Stimulated activated naive CD8-positive, alpha-beta T cell treated with anti-CD3 and anti-CD28 coated beads, Interleukin-15, Interleukin-2, amounts not matched to agents 100 ng/mL and 50 ng/mL, for 24 hours (primary cell): ENCODE results near the gene PIP5K1B.

ENCODE experiments used
- H3K27ac Mint-ChIP-seq: one replicate; pipeline ENCODE4 v1.8.0; 2021; ENCODE audit warnings: mild to moderate bottlenecking, mixed read lengths
- H3K27me3 Mint-ChIP-seq: one replicate; pipeline ENCODE4 v1.8.0; 2021; ENCODE audit warnings: mixed read lengths
- H3K36me3 Mint-ChIP-seq: one replicate; pipeline ENCODE4 v1.8.0; 2021; ENCODE audit warnings: low read depth, mixed read lengths
- H3K4me1 Mint-ChIP-seq: one replicate; pipeline ENCODE4 v1.8.0; 2021; ENCODE audit warnings: low read depth, mixed read lengths
- H3K4me3 Mint-ChIP-seq: one replicate; pipeline ENCODE4 v1.8.0; 2021; ENCODE audit warnings: mild to moderate bottlenecking, mixed read lengths
- H3K9me3 Mint-ChIP-seq: one replicate; pipeline ENCODE4 v1.8.0; 2021; ENCODE audit warnings: mixed read lengths

PIP5K1B gene

GRCh38 chr9:68951879-68952659, 247.0 kb downstream of the PIP5K1B start:
- Mint-ChIP-seq H3K27me3 (peaks cover 5% of the 10 kb centered on the region), H3K36me3 (peaks cover 3% of the 10 kb centered on the region), H3K27ac (peak overlapping the region; percentile 9), H3K4me1 (peaks cover 57% of the 10 kb centered on the region), H3K9me3 (peaks cover 3% of the 10 kb centered on the region), H3K4me3 (no peak overlapping the region)

GRCh38 chr9:68953771-68954170, 248.7 kb downstream of the PIP5K1B start:
- Mint-ChIP-seq H3K27me3 (peaks cover 5% of the 10 kb centered on the region), H3K27ac (no peak overlapping the region), H3K36me3 (peaks cover 3% of the 10 kb centered on the region), H3K4me3 (no peak overlapping the region), H3K9me3 (peaks cover 5% of the 10 kb centered on the region), H3K4me1 (peaks cover 40% of the 10 kb centered on the region)

- H3K36me3 Mint-ChIP-seq, result no peaks in the 10 kb centered on the region
Observed at GRCh38 chr9:68955330-68955729, 250.3 kb downstream of the PIP5K1B start.

GRCh38 chr9:68957479-68957878, 252.4 kb downstream of the PIP5K1B start:
- no peaks in the 10 kb centered on the region for H3K36me3 Mint-ChIP-seq
- H3K4me1 Mint-ChIP-seq, result peaks cover 22% of the 10 kb centered on the region
- H3K4me3 Mint-ChIP-seq, result no peak overlapping the region
- H3K27me3 Mint-ChIP-seq, result peaks cover 17% of the 10 kb centered on the region
- H3K27ac Mint-ChIP-seq, result no peak overlapping the region
- peaks cover 5% of the 10 kb centered on the region for H3K9me3 Mint-ChIP-seq

More at GRCh38 chr9:68955330-68955729, 250.3 kb downstream of the PIP5K1B start:
- Mint-ChIP-seq H3K9me3 (peaks cover 5% of the 10 kb centered on the region), H3K4me3 (no peak overlapping the region), H3K4me1 (peaks cover 30% of the 10 kb centered on the region), H3K27ac (no peak overlapping the region), H3K27me3 (peaks cover 9% of the 10 kb centered on the region)

- Mint-ChIP-seq H3K9me3 (peaks cover 5% of the 10 kb centered on the region), H3K4me1 (no peaks in the 10 kb centered on the region)
Observed at GRCh38 chr9:68961587-68961986, 256.5 kb downstream of the PIP5K1B start.

GRCh38 chr9:68963416-68963815, 258.4 kb downstream of the PIP5K1B start:
- Mint-ChIP-seq H3K4me1 (no peaks in the 10 kb centered on the region), H3K27ac (no peak overlapping the region), H3K4me3 (no peak overlapping the region), H3K9me3 (no peaks in the 10 kb centered on the region), H3K27me3 (peaks cover 12% of the 10 kb centered on the region), H3K36me3 (no peaks in the 10 kb centered on the region)

More at GRCh38 chr9:68961587-68961986, 256.5 kb downstream of the PIP5K1B start:
- Mint-ChIP-seq H3K4me3 (no peak overlapping the region), H3K36me3 (no peaks in the 10 kb centered on the region), H3K27ac (no peak overlapping the region), H3K27me3 (peaks cover 12% of the 10 kb centered on the region)

GRCh38 chr9:68964102-68964541, 259.1 kb downstream of the PIP5K1B start:
- Mint-ChIP-seq H3K27me3 (peaks cover 12% of the 10 kb centered on the region), H3K4me3 (no peak overlapping the region), H3K27ac (no peak overlapping the region), H3K9me3 (no peaks in the 10 kb centered on the region), H3K4me1 (no peaks in the 10 kb centered on the region), H3K36me3 (no peaks in the 10 kb centered on the region)

GRCh38 chr9:68964765-68965164, 259.7 kb downstream of the PIP5K1B start:
- Mint-ChIP-seq H3K4me3 (no peak overlapping the region), H3K9me3 (no peaks in the 10 kb centered on the region), H3K27me3 (peaks cover 12% of the 10 kb centered on the region), H3K27ac (no peak overlapping the region), H3K36me3 (no peaks in the 10 kb centered on the region), H3K4me1 (no peaks in the 10 kb centered on the region)

GRCh38 chr9:68966496-68966944, 261.5 kb downstream of the PIP5K1B start:
- no peak overlapping the region for H3K4me3 Mint-ChIP-seq
- peaks cover 5% of the 10 kb centered on the region for H3K9me3 Mint-ChIP-seq
- H3K36me3 Mint-ChIP-seq, result no peaks in the 10 kb centered on the region
- H3K4me1 Mint-ChIP-seq, result peaks cover 3% of the 10 kb centered on the region
- H3K27me3 Mint-ChIP-seq, result peaks cover under 1% of the 10 kb centered on the region
- H3K27ac Mint-ChIP-seq, result no peak overlapping the region

GRCh38 chr9:68967800-68968199, 262.8 kb downstream of the PIP5K1B start:
- Mint-ChIP-seq H3K4me1 (peaks cover 10% of the 10 kb centered on the region), H3K9me3 (peaks cover 5% of the 10 kb centered on the region), H3K4me3 (no peak overlapping the region), H3K36me3 (no peaks in the 10 kb centered on the region), H3K27ac (no peak overlapping the region), H3K27me3 (no peaks in the 10 kb centered on the region)

GRCh38 chr9:68969538-68969937, 264.5 kb downstream of the PIP5K1B start:
- H3K27ac Mint-ChIP-seq, result no peak overlapping the region

GRCh38 chr9:68970151-68970550, 265.1 kb downstream of the PIP5K1B start:
- H3K36me3 Mint-ChIP-seq, result no peaks in the 10 kb centered on the region
- no peak overlapping the region for H3K4me3 Mint-ChIP-seq
- peaks cover 5% of the 10 kb centered on the region for H3K9me3 Mint-ChIP-seq
- peaks cover 22% of the 10 kb centered on the region for H3K4me1 Mint-ChIP-seq
- no peak overlapping the region for H3K27ac Mint-ChIP-seq
- H3K27me3 Mint-ChIP-seq, result no peaks in the 10 kb centered on the region

More at GRCh38 chr9:68969538-68969937, 264.5 kb downstream of the PIP5K1B start:
- Mint-ChIP-seq H3K9me3 (peaks cover 5% of the 10 kb centered on the region), H3K4me1 (peaks cover 16% of the 10 kb centered on the region), H3K36me3 (no peaks in the 10 kb centered on the region), H3K27me3 (no peaks in the 10 kb centered on the region), H3K4me3 (no peak overlapping the region)

- no peak overlapping the region for H3K4me3 Mint-ChIP-seq
- H3K27ac Mint-ChIP-seq, result peak overlapping the region; percentile 75
- peaks cover 38% of the 10 kb centered on the region for H3K4me1 Mint-ChIP-seq
- H3K27me3 Mint-ChIP-seq, result peaks cover 4% of the 10 kb centered on the region
- peaks cover 4% of the 10 kb centered on the region for H3K36me3 Mint-ChIP-seq
- peaks cover 5% of the 10 kb centered on the region for H3K9me3 Mint-ChIP-seq
Observed at GRCh38 chr9:68973619-68974018, 268.6 kb downstream of the PIP5K1B start.

- H3K4me3 Mint-ChIP-seq, result no peak overlapping the region
Observed at GRCh38 chr9:68974431-68974830, 269.4 kb downstream of the PIP5K1B start.

GRCh38 chr9:68974901-68975300, 269.9 kb downstream of the PIP5K1B start:
- Mint-ChIP-seq H3K36me3 (peaks cover 4% of the 10 kb centered on the region), H3K27me3 (peaks cover 4% of the 10 kb centered on the region), H3K27ac (peak overlapping the region; percentile 70), H3K4me1 (peaks cover 51% of the 10 kb centered on the region), H3K4me3 (no peak overlapping the region), H3K9me3 (peaks cover 5% of the 10 kb centered on the region)

More at GRCh38 chr9:68974431-68974830, 269.4 kb downstream of the PIP5K1B start:
- Mint-ChIP-seq H3K27me3 (peaks cover 4% of the 10 kb centered on the region), H3K9me3 (peaks cover 5% of the 10 kb centered on the region), H3K36me3 (peaks cover 4% of the 10 kb centered on the region), H3K27ac (peak overlapping the region; percentile 75), H3K4me1 (peaks cover 46% of the 10 kb centered on the region)
